Astrocyte (in vitro differentiated cells and primary cell): ENCODE data around the gene ATXN2. TPM values are rescaled to one million over a fixed set of nuclear protein-coding genes. Genes with fewer than 3 reads are reported as not detected.
"Not testable (repeated sequence)": the region's sequence is repeated elsewhere in the genome, so short reads cannot be mapped to it uniquely, and the experiment has no call there.

Source experiments
- DNase-seq: peaks from one replicate; pipeline ENCODE4 v3.0.0-alpha.2; 2010; ENCODE audit warnings: low read depth
- FAIRE-seq: peaks from 2 replicates; lab custom pipeline; 2011; peaks lifted over from hg19 to GRCh38; lab: Jason Lieb, UNC
- H2AFZ ChIP-seq: 2 replicates; pipeline ENCODE4 v1.6.0; 2012; ENCODE audit warnings: low read depth, low read length, inconsistent platforms
- H3K27ac ChIP-seq: 2 replicates; pipeline ENCODE4 v1.5.1; 2011; ENCODE audit warnings: low read depth, low read length, inconsistent platforms
- H3K27me3 ChIP-seq: 2 replicates; pipeline ENCODE4 v1.6.0; 2011; ENCODE audit warnings: low read length, inconsistent platforms; ENCODE audit not compliant: insufficient read depth
- H3K36me3 ChIP-seq: 2 replicates; pipeline ENCODE4 v1.5.1; 2011; ENCODE audit warnings: low read length, inconsistent platforms; ENCODE audit not compliant: insufficient read depth
- H3K4me1 ChIP-seq: 2 replicates; pipeline ENCODE4 v1.5.1; 2011; ENCODE audit warnings: low read length, inconsistent platforms; ENCODE audit not compliant: insufficient read depth
- H3K4me2 ChIP-seq: 2 replicates; pipeline ENCODE4 v1.6.0; 2012; ENCODE audit warnings: low read length, inconsistent platforms
- H3K4me3 ChIP-seq: 2 replicates; pipeline ENCODE4 v1.5.1; 2011; ENCODE audit warnings: low read depth, mild to moderate bottlenecking, low read length, inconsistent platforms; ENCODE audit not compliant: insufficient read depth
- H3K79me2 ChIP-seq: 2 replicates; pipeline ENCODE4 v1.6.0; 2012; ENCODE audit warnings: mild to moderate bottlenecking, low read length, inconsistent platforms; ENCODE audit not compliant: insufficient read depth
- H3K9ac ChIP-seq: 2 replicates; pipeline ENCODE4 v1.6.0; 2012; ENCODE audit warnings: mild to moderate bottlenecking, low read length, inconsistent platforms
- H3K9me3 ChIP-seq: 2 replicates; pipeline ENCODE4 v1.5.1; 2012; ENCODE audit warnings: low read depth, mild to moderate bottlenecking, low read length, inconsistent platforms; ENCODE audit not compliant: insufficient read depth
- H4K20me1 ChIP-seq: 2 replicates; pipeline ENCODE4 v1.6.0; 2012; ENCODE audit warnings: low read length, inconsistent platforms; ENCODE audit not compliant: insufficient read depth
- H3K27ac Mint-ChIP-seq: one replicate; pipeline ENCODE4 v1.8.0; 2021; ENCODE audit warnings: mild to moderate bottlenecking, mixed read lengths; ENCODE audit not compliant: unreplicated experiment
- H3K27me3 Mint-ChIP-seq: one replicate; pipeline ENCODE4 v1.8.0; 2021; ENCODE audit warnings: low read depth, mixed read lengths; ENCODE audit not compliant: unreplicated experiment
- H3K36me3 Mint-ChIP-seq: one replicate; pipeline ENCODE4 v1.8.0; 2021; ENCODE audit warnings: low read depth, mixed read lengths; ENCODE audit not compliant: unreplicated experiment
- H3K4me1 Mint-ChIP-seq: one replicate; pipeline ENCODE4 v1.8.0; 2021; ENCODE audit warnings: low read depth, mixed read lengths; ENCODE audit not compliant: unreplicated experiment
- H3K4me3 Mint-ChIP-seq: one replicate; pipeline ENCODE4 v1.8.0; 2021; ENCODE audit warnings: mild to moderate bottlenecking, moderate library complexity, mixed read lengths; ENCODE audit not compliant: unreplicated experiment
- H3K9me3 Mint-ChIP-seq: one replicate; pipeline ENCODE4 v1.8.0; 2021; ENCODE audit warnings: mild to moderate bottlenecking, mixed read lengths; ENCODE audit not compliant: unreplicated experiment
- EZH2 ChIP-seq: IDR thresholded peaks from 2 replicates; pipeline ENCODE4 v1.6.1; 2012; ENCODE audit warnings: mild to moderate bottlenecking, low read length, inconsistent platforms; ENCODE audit not compliant: insufficient read depth
- total RNA-seq: library from RNA; stranded (reverse); gene quantifications from 2 replicates; pipeline ENCODE4 v1.2.1, GENCODE V29; 2021
- TF ChIP-seq, protein P1 (sequence below): IDR thresholded peaks from 2 replicates; pipeline ENCODE4 v1.5.1; 2011; ENCODE audit warnings: low read depth, mild to moderate bottlenecking, inconsistent platforms, low read length, moderate library complexity; ENCODE audit not compliant: insufficient read depth

The ATXN2 gene
- total RNA-seq, 1 donor from 2014 or later: 58.0 TPM

DNA sequence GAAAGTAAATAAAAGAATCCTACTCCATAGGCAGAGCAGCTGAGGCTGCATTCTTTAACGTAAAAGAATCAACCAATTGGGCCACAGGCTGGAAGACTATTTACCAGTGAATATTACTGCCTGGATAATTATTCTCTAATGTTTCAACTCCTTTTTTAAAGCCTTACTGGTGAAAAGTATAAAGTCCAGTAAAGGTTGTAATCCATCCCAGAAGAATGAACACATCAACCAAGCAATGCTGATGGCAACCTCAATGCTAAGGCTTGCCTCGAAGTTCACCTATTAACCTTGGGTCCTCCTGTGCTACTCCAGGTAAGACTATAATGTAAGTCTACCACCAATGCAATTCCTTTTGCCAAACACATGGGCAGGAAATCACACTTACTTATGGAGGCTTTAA, 77.3 kb downstream of the ATXN2 start:
- no peaks in the 10 kb centered on the region for H3K27me3 ChIP-seq
- H3K4me2 ChIP-seq: no peak overlapping the region
- TF ChIP-seq, protein P1, sequence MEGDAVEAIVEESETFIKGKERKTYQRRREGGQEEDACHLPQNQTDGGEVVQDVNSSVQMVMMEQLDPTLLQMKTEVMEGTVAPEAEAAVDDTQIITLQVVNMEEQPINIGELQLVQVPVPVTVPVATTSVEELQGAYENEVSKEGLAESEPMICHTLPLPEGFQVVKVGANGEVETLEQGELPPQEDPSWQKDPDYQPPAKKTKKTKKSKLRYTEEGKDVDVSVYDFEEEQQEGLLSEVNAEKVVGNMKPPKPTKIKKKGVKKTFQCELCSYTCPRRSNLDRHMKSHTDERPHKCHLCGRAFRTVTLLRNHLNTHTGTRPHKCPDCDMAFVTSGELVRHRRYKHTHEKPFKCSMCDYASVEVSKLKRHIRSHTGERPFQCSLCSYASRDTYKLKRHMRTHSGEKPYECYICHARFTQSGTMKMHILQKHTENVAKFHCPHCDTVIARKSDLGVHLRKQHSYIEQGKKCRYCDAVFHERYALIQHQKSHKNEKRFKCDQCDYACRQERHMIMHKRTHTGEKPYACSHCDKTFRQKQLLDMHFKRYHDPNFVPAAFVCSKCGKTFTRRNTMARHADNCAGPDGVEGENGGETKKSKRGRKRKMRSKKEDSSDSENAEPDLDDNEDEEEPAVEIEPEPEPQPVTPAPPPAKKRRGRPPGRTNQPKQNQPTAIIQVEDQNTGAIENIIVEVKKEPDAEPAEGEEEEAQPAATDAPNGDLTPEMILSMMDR: no peak
- TF ChIP-seq EZH2: no peak
- H3K79me2 ChIP-seq: peaks cover 4% of the 10 kb centered on the region
- Mint-ChIP-seq H3K4me1 (no peaks in the 10 kb centered on the region), H3K27ac (no peak overlapping the region), H3K9me3 (no peaks in the 10 kb centered on the region), H3K4me3 (no peak overlapping the region), H3K36me3 (no peaks in the 10 kb centered on the region), H3K27me3 (no peaks in the 10 kb centered on the region)
- H3K27ac ChIP-seq: no peak overlapping the region
- no peak overlapping the region for H3K4me3 ChIP-seq
- no peaks in the 10 kb centered on the region for H3K9me3 ChIP-seq
- H3K36me3 ChIP-seq: peaks cover 59% of the 10 kb centered on the region
- FAIRE-seq (no peak), DNase-seq (no peak)
- no peak overlapping the region for H2AFZ ChIP-seq
- H3K4me1 ChIP-seq: no peaks in the 10 kb centered on the region
- no peak overlapping the region for H3K9ac ChIP-seq
- H4K20me1 ChIP-seq: peaks cover 14% of the 10 kb centered on the region

DNA sequence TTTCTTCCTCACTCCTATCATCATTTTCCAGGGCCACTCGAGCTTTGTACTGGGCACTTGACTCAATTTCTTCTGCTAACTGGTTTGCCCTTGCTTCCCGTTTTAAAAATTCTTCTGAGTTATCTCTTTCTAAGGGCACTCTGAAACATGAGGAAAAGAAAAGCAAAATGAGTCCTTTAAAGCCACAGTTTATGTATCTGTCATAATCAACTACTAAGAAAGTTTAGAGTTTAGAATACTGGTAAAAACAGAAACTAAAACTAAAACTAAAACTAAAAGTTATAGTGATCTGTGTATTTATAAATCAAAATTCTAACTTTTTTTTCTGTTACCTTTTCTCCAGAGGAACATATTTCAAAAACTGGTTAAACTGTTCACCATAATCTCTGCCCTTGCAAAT, 79.2 kb downstream of the ATXN2 start:
- Mint-ChIP-seq H3K4me3 (no peak overlapping the region), H3K27me3 (no peaks in the 10 kb centered on the region), H3K27ac (no peak overlapping the region), H3K4me1 (no peaks in the 10 kb centered on the region), H3K36me3 (peaks cover 1% of the 10 kb centered on the region), H3K9me3 (no peaks in the 10 kb centered on the region)
- peaks cover 12% of the 10 kb centered on the region for H4K20me1 ChIP-seq
- no peaks in the 10 kb centered on the region for H3K27me3 ChIP-seq
- H3K79me2 ChIP-seq: peaks cover 4% of the 10 kb centered on the region
- H3K27ac ChIP-seq: no peak overlapping the region
- no peak overlapping the region for H3K9ac ChIP-seq
- no peak overlapping the region for H3K4me3 ChIP-seq
- H3K9me3 ChIP-seq: no peaks in the 10 kb centered on the region
- H3K36me3 ChIP-seq: peaks cover 59% of the 10 kb centered on the region
- TF ChIP-seq, protein P1: no peak
- no peak for TF ChIP-seq EZH2
- no peaks in the 10 kb centered on the region for H3K4me1 ChIP-seq
- no peak overlapping the region for H2AFZ ChIP-seq
- no peak overlapping the region for H3K4me2 ChIP-seq
- DNase-seq (no peak), FAIRE-seq (no peak)

DNA sequence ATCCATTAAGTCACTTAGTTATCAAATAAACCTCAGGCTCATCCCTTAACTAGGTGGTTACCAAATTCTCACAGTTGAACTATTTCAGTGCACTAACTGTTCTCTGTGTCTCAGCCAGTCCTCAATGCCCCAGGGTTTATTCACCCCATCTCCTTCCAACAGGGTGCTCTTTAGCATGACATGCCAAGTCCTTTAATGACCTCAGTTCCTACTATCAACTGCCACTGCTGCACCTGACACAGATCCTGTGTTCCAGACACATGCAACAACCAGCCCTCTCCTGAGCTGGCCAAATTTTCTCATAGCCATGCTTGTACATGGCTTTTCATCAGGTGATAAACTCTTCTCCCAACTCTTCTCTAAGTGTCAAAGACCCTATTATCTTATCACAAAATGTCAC, 80.0 kb downstream of the ATXN2 start:
- TF ChIP-seq EZH2: no peak
- TF ChIP-seq, protein P1: no peak
- Mint-ChIP-seq H3K4me1 (no peaks in the 10 kb centered on the region), H3K36me3 (peaks cover 1% of the 10 kb centered on the region), H3K27me3 (no peaks in the 10 kb centered on the region), H3K9me3 (no peaks in the 10 kb centered on the region), H3K4me3 (no peak overlapping the region), H3K27ac (no peak overlapping the region)
- Histone ChIP-seq H4K20me1 (peaks cover 12% of the 10 kb centered on the region), H3K9ac (no peak overlapping the region), H3K4me3 (no peak overlapping the region), H3K4me2 (no peak overlapping the region), H3K4me1 (no peaks in the 10 kb centered on the region), H3K27ac (no peak overlapping the region), H3K27me3 (no peaks in the 10 kb centered on the region), H3K36me3 (peaks cover 51% of the 10 kb centered on the region), H2AFZ (no peak overlapping the region), H3K79me2 (peaks cover 4% of the 10 kb centered on the region), H3K9me3 (no peaks in the 10 kb centered on the region)
- DNase-seq (no peak), FAIRE-seq (no peak)

DNA sequence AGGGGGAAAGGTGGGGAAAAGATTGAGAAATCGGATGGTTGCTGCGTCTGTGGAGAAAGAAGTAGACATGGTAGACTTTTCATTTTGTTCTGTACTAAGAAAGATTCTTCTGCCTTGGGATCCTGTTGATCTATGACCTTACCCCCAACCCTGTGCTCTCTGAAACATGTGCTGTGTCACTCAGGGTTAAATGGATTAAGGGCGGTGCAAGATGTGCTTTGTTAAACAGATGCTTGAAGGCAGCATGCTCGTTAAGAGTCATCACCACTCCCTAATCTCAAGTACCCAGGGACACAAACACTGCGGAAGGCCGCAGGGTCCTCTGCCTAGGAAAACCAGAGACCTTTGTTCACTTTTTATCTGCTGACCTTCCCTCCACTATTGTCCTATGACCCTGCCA, 91.4 kb downstream of the ATXN2 start:
- peaks cover 14% of the 10 kb centered on the region for H3K36me3 Mint-ChIP-seq
- H3K4me1 Mint-ChIP-seq, H3K27ac Mint-ChIP-seq: not testable (repeated sequence)

More for the DNA sequence above, 91.4 kb downstream of the ATXN2 start:
- H3K4me3 ChIP-seq, H3K27ac ChIP-seq, H3K27me3 Mint-ChIP-seq, H3K27me3 ChIP-seq, H3K9me3 ChIP-seq, H3K79me2 ChIP-seq, H3K4me1 ChIP-seq, H3K9me3 Mint-ChIP-seq, FAIRE-seq, H3K9ac ChIP-seq, H2AFZ ChIP-seq, H3K4me3 Mint-ChIP-seq, DNase-seq, H3K4me2 ChIP-seq: not testable (repeated sequence)
- peaks cover 18% of the 10 kb centered on the region for H4K20me1 ChIP-seq
- H3K36me3 ChIP-seq: peaks cover 38% of the 10 kb centered on the region
